Activated CD4-positive, alpha-beta T cell treated with anti-CD3 and anti-CD28 coated beads, Interleukin-2, amount 50 U/mL, for 16 hours (primary cell): ENCODE data around the gene ITGA6.

Experiments
- DNase-seq: peaks from one replicate; pipeline ENCODE4 v3.0.0-alpha.2; 2020

Gene ITGA6

GRCh38 chr2:172467382-172467781 is 40.0 kb downstream of the ITGA6 start:
- DNase-seq: no peak

GRCh38 chr2:172470958-172471922 is 43.9 kb downstream of the ITGA6 start:
- no peak for DNase-seq

GRCh38 chr2:172472446-172473033 is 45.2 kb downstream of the ITGA6 start:
- no peak for DNase-seq

- no peak for DNase-seq
These were observed 45.8 kb downstream of the ITGA6 start for GRCh38 chr2:172473167-172473566.

- no peak for DNase-seq
These were observed 51.0 kb downstream of the ITGA6 start for GRCh38 chr2:172478353-172478752.

GRCh38 chr2:172480301-172481218 is 53.2 kb downstream of the ITGA6 start:
- DNase-seq: no peak

- no peak for DNase-seq
These were observed 54.3 kb downstream of the ITGA6 start for GRCh38 chr2:172481507-172482262.

GRCh38 chr2:172484253-172484652 is 56.9 kb downstream of the ITGA6 start:
- DNase-seq: no peak

GRCh38 chr2:172484706-172485105 is 57.3 kb downstream of the ITGA6 start:
- DNase-seq: no peak

GRCh38 chr2:172488556-172488955 is 61.2 kb downstream of the ITGA6 start:
- no peak for DNase-seq

GRCh38 chr2:172489681-172490080 is 62.3 kb downstream of the ITGA6 start:
- no peak for DNase-seq

- no peak for DNase-seq
These were observed 68.8 kb downstream of the ITGA6 start for GRCh38 chr2:172496160-172496608.

GRCh38 chr2:172507199-172507598 is 79.8 kb downstream of the ITGA6 start:
- DNase-seq: no peak

GRCh38 chr2:172510088-172510487 is 82.7 kb downstream of the ITGA6 start:
- DNase-seq: no peak

GRCh38 chr2:172510548-172510947 is 83.2 kb downstream of the ITGA6 start:
- no peak for DNase-seq

GRCh38 chr2:172512810-172513523 is 85.6 kb downstream of the ITGA6 start:
- no peak for DNase-seq

GRCh38 chr2:172513524-172513900 is 86.1 kb downstream of the ITGA6 start:
- no peak for DNase-seq

- no peak for DNase-seq
These were observed 86.7 kb downstream of the ITGA6 start for GRCh38 chr2:172513935-172514586.

GRCh38 chr2:172516299-172516698 is 88.9 kb downstream of the ITGA6 start:
- no peak for DNase-seq

- no peak for DNase-seq
These were observed 91.6 kb downstream of the ITGA6 start for GRCh38 chr2:172518995-172519394.

- no peak for DNase-seq
These were observed 98.2 kb downstream of the ITGA6 start for GRCh38 chr2:172525601-172526000.
